ENCODE results near the gene FAM90A26. TPM values are rescaled to one million over a fixed set of nuclear protein-coding genes. Genes with fewer than 3 reads are reported as not detected.
"Not testable (repeated sequence)": the region's sequence is repeated elsewhere in the genome, so short reads cannot be mapped to it uniquely, and the experiment has no call there.

FAM90A26 gene, protein sequence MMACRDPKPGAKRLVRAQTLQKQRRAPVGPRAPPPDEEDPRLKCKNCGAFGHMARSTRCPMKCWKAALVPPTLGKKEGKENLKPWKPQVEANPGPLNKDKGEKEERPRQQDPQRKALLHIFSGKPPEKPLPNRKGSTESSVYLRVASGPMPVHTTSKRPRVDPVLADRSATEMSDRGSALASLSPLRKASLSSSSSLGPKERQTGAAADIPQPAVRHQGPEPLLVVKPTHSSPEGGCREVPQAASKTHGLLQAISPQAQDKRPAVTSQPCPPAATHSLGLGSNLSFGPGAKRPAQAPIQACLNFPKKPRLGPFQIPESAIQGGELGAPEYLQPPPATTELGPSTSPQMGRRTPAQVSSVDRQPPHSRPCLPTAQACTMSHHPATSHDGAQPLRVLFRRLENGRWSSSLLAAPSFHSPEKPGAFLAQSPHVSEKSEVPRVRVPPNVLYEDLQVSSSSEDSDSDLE
- not detected in 2 replicates for total RNA-seq

DNA sequence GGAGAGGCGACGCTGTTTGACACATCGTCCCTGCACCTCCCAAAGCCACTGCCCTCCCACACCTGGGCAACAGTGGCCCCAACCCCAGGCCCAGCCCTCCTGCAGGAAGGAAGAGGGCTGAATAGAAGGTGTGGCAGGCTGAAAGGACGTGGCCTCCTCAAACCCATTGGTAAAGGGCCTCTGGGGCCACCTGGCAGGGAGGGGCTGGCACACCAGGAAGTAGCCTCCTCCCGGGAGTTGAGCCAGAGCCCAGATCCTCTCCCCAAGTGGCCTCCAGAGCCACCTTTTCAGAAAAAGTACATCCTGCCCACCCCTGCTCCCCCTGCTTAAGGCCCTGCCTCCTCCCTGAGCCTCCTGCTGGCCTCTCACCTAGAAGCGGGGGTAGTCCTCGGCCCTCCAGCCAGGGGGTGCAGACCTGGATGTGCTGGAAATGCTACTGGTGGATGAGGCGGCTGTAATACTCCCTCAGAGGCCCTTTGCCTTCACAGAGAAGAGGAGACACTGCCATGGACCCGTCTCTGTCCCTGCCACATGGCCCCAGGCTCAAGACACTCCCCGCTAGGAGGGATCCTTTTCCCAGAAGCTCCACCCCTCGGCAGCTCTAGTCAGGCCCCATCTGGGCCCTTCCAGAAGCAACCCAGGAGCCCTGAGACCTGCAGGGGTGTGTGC, at the start of gene FAM90A26:
FAM90A26 (plus strand) TSS at position 619 of the 669 bp plus-strand sequence. CDS start 2,764 bp downstream, outside the sequence.
- intact Hi-C loops (cut with micrococcal nuclease), result not testable (repeated sequence)

DNA sequence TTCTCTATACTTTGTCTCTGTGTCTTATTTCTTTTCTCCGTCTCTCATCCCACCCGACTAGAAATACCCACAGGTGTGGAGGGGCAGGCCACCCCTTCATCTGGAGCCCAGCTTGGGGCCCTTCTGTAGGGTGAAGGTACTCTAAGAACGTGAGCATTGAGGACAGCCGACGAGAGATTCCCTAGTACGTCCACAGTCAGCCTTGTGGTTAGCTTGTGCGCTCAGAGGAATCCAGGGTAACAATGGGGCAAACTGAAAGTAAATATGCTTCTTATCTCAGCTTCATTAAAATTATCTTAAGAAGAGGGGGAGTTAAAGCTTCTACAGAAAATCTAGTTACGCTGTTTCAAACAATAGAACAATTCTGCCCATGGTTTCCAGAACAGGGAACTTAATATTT, 47.5 kb upstream of the FAM90A26 start:
- intact Hi-C loops (cut with micrococcal nuclease), result loop anchor here (2.0 kb wide), 1 partner anchor 122 kb away; no protein-coding TSS in a partner anchor

- intact Hi-C loops (cut with micrococcal nuclease), result loop anchor here (2.0 kb wide), 1 partner anchor 123 kb away; no protein-coding TSS in a partner anchor
These were observed 46.6 kb upstream of the FAM90A26 start for GRCh38 chr4:9123572-9124007.

DNA sequence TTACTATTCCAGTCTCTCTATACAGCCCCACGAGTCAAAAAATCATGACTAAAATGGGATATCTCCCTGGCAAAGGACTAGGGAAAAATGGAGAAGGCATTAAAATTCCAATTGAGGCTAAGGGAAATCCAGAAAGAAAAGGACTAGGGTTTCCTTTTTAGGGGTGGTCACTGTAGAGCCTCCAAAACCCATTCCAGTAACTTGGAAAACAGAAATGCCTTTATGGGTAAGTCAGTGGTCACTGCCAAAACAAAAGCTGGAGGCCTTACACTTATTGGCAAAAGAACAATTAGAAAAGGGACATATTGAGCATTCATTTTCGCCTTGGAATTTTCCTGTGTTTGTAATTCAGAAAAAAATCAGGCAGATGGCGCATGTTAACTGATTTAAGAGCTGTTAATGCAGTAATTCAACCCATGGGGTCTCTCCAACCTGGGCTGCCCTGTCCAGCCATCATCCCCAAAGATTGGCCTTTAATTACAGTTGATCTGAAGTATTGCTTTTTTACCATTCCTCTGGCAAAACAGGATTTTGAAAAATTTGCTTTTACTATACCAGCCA, 44.5 kb upstream of the FAM90A26 start:
- intact Hi-C loops (cut with micrococcal nuclease), result not testable (repeated sequence)

GRCh38 chr4:9131420-9131819, 38.8 kb upstream of the FAM90A26 start:
- intact Hi-C loops (cut with micrococcal nuclease), result not testable (repeated sequence)

DNA sequence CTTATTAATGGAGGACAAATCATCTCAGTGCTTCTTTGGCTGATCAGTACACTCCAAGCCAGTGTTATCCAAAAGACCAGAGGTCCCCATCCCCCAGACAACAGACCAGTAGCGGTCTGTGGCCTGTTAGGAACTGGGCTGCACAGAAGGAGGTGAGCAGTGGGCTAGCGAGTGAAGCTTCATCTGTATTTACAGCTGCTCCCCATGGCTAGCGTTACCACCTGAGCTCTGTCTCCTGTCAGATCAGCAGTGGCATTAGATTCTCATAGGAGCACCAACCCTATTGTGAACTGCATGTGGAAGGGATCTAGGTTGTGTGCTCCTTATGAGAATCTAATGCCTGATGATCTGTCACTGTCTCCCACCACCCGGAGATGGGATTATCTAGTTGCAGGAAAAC, 37.4 kb upstream of the FAM90A26 start:
- intact Hi-C loops (cut with micrococcal nuclease), result not testable (repeated sequence)

DNA sequence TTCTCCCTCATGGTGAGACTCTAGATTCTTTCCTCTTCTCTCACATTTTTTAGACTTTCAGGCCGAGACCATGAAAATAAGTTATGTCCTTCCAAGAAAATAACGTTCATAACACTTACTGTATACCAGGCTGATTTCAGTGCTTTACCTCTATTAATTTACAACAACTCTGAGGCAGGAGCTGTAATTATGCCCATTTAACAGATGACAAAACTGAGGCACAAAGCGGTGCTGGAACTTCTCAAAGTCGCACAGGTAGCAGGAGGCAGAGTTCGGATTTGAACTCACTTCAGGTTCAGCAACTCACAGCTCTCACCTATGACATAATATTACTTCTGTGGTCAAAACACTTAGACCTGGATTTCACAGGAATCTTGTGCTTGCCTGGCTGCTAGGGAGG, 36.2 kb upstream of the FAM90A26 start:
- intact Hi-C loops (cut with micrococcal nuclease), result not testable (repeated sequence)

DNA sequence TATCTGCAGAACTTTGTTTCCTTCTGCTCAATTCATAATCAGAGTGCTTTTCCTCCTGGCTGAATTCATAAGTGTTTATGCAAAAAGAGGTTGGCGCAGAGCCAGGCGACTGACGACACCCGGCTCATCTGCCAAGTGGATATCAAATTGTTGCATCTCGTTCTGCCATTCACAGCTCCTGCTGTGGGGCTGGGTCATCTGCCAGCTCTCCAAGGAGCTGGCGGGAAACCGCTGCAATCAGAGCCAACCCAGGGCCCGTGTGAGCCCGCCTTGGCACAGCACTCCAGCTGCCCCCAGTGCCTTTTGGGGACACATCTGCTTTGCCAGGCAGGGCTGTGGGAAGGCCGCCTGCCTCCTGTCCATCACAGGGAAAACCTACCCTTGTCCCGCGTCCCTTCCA, 35.7 kb upstream of the FAM90A26 start:
- intact Hi-C loops (cut with micrococcal nuclease), result not testable (repeated sequence)

DNA sequence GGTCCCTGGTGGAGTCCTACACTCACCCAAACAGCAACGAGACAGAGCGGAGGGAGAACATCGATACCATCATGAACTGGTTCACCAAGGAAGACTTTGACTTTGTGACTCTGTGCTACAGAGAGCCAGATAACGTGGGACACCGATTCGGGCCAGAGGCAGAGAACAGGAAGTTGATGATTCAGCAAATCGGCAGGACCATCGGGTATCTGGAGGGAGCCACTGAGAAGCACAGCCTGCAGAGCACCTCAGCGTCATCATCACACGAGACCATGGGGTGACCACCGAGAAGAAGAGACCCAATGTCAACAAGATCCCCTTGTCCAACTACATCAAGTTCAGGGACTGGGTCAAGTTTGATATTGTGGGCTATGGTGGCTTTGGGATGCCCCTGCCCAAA, 29.2 kb upstream of the FAM90A26 start:
- intact Hi-C loops (cut with micrococcal nuclease), result not testable (repeated sequence)

DNA sequence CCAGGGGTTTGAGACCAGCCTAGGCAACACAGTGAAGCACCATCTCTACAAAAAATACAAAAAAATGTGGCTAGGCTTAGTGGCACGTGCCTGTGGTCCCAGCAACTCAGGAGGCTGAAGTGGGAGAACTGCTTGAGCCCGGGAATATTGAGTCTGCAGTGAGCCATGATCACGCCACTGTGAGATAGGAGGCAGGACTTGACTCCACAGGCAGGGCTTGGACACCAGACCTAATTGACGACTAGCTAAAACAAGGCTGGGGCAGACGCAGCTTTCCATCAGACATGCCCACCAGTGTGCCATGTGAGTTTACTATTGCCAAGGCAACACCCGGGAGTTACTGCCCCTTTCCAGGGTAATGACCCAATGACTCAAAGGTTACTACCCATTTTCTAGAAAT, 27.4 kb upstream of the FAM90A26 start:
- intact Hi-C loops (cut with micrococcal nuclease), result not testable (repeated sequence)

DNA sequence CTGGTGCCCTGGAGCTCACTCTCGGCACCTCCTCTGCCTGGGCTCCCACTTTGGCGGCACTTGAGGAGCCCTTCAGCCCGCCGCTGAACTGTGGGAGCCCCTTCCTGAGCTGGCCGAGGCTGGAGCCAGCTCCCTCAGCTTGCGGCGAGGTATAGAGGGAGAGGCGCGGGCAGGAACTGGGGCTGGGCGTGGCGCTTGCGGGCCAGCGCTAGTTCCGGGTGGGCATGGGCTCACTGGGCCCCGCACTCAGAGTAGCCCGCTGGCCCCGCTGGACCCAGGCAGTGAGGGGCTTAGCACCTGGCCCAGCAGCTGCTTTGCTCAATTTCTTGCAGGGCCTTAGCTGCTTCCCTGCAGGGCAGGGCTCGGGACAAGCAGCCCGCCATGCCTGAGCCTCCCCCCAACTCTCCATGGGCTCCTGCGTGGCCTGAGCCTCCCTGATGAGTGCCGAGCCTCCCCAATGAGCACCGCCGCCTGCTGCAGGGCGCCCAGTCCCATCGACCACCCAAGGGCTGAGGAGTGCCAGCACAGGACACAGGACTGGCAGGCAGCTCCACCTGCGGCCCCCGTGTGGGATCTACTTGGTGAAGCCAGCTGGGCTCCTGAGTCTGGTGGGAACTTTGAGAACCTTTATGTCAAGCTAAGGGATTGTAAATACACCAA, 26.7 kb upstream of the FAM90A26 start:
- intact Hi-C loops (cut with micrococcal nuclease), result no loop called here

DNA sequence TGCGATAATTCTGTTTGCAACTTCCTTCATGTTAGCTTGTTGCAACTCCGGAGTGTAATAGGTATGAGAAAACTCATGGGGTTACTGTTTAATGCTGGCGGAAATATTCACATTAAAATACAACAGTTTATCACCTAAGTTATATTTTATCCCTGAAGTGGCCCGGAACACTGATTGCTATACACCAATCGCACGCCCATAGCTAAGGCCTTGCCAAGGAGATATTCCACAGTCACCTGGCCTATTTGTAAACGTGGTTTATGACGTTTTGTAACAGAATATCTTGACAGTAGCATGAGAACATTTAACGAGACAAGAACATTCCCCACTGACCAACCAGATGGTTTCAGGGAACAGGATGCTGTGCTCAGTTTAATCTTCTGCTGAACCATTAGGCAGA, 23.2 kb upstream of the FAM90A26 start:
- intact Hi-C loops (cut with micrococcal nuclease), result no loop called here

DNA sequence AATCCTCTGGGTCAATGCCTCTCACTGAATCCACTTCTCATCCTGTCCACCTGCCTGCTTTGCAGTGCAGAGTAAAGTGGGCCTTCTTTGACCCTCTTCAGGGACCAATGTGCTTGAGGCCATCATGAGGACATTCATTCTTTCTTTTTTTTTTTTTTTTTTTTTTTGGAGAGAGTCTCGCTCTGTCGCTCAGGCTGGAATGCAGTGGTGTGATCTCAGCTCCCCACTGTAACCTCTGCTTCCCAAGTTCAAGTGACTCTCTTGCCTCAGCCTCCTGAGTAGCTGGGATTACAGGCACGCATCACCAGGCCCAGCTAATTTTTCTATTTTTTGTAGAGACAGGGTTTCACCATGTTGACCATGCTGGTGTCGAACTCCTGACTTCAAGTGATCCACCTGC, 22.8 kb upstream of the FAM90A26 start:
- intact Hi-C loops (cut with micrococcal nuclease), result not testable (repeated sequence)

DNA sequence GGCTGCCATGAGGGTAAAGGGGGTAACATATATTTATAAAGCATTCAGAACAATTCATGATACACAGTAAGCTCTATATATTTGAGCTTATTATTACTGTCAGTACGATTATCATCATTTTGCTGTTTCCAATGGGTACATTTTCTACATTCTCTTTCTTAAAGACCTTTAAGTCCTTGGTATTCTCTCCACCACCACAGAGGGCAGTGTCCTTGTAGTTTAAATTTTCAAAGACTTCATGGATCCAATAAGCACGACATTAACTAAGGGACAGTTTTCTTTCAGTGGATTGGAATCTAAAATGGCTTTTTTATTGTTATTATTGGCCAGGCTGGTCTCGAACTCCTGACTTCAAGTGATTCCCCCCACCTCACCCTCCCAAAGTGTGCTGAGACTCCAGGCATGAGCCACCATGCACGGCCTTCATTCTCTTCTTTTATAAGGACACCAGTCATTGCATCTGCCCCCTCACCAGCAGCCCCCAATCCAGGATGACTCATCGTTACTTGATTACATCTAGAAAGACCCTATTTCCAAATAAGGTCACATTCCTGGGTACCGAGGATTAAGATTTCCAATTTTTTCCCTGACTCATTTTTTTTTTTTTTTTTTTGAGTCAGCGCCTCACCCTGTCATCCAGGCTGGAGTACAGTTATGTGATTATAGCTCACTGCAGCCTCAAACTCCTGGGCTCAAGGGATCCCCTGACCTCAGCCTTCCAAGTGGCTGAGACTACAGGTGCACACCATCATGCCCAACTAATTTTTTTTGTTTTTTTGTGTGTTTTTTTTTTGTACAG, 21.4 kb upstream of the FAM90A26 start:
- intact Hi-C loops (cut with micrococcal nuclease), result not testable (repeated sequence)

DNA sequence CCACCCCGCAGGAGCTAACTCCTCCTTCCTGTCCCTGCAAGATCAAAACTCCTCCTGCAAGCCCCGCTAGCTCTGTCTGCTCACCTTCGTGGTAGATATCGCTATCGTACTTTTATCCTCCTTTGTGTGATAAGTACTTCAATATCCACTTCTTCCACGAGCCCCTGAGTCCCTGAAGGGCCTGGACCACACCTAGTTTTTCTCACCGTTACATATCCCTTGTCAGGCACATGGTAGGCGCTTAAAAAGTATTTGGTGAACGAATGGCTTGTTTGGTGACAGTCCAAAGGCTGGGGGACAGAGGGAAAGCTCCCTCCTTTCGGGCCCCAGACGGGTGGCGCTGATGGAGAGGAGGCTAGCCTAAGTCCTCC, 18.4 kb upstream of the FAM90A26 start:
- intact Hi-C loops (cut with micrococcal nuclease), result not testable (repeated sequence)

DNA sequence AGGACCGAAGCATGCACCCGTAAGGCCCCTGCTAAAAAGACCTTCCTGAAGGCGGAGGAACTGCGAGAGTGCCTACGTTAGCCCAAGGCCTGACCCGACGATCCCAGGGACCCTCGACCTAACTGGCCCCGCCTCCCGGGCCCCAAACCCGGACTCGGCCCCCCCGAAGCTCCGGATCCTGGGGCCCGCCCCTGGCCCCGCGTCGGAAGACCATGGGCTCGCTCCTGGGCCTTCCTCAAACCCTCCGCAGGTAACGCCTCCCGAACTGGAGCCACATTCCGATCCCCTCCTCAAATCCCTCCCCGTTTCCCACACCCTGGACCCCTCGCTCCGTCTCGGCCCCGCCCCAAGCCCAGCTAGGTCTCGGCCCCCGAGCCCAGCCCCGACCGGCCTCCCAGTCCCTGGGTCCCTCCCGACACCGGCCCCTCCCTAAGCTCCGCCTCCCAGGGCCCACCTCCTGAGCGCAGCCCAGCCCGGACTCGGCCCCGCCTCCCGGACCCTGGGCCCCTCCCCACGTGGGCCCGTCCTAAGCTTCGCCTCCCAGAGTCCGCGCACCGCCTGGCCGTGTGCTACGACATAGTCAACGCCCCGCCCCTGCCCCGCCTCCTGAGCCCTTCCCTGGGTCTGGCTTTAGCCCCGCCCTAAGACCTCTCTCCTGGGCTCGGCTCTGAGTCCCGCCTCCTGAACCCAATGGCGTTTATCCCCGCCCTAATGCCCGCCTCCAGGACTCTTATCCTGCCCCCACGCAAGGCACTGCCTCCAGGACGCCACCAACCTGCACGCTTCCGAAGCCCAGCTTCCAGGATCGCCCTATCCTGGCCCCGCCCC, 17.8 kb upstream of the FAM90A26 start:
- intact Hi-C loops (cut with micrococcal nuclease), result not testable (repeated sequence)

- intact Hi-C loops (cut with micrococcal nuclease), result not testable (repeated sequence)
These were observed 17.1 kb upstream of the FAM90A26 start for GRCh38 chr4:9153008-9153570.

- intact Hi-C loops (cut with micrococcal nuclease), result not testable (repeated sequence)
These were observed 16.5 kb upstream of the FAM90A26 start for GRCh38 chr4:9153571-9154157.
